Heart left ventricle (tissue), 16 donors: ENCODE measurements around the gene FMO5. TPM values are rescaled to one million over a fixed set of nuclear protein-coding genes. Genes with fewer than 3 reads are reported as not detected.
A peak's percentile ranks its signal among the peaks of the same experiment; 100 is the strongest.

ENCODE experiments used
- ATAC-seq, 4 donors: fragments of 200-7000 bp; cut with Tn5 transposase; one replicate each; pipeline ENCODE4 v1.9.1; 2020 to 2022; ENCODE audit warnings: moderate library complexity in 4 of 4, mild to moderate bottlenecking in 3 of 4, moderate number of reproducible peaks in 1 of 4
- DNase-seq, 5 donors: peaks; one replicate each; pipeline ENCODE4 v3.0.0-alpha.2; 2020
- H3K27ac ChIP-seq, 12 donors: fragments of 200-600 bp; sonication (generic) in 4 of 12; one replicate each; pipeline versions ENCODE4 v1.5.0 to v1.8.0; 2016 to 2022; ENCODE audit warnings: mild to moderate bottlenecking in 2 of 12
- H3K27me3 ChIP-seq, 9 donors: fragments of 200-600 bp; sonication (generic) in 2 of 9; one replicate each; pipeline versions ENCODE4 v1.5.1 to v1.8.0; 2016 to 2022; ENCODE audit warnings: mild to moderate bottlenecking in 3 of 9
- H3K36me3 ChIP-seq, 9 donors: fragments of 200-600 bp; sonication (generic) in 2 of 9; one replicate each; pipeline versions ENCODE4 v1.5.0 to v1.8.0; 2018 to 2022; ENCODE audit warnings: mild to moderate bottlenecking in 2 of 9
- H3K4me1 ChIP-seq, 12 donors: fragments of 200-600 bp; sonication (generic) in 4 of 12; one replicate each; pipeline versions ENCODE4 v1.5.0 to v1.8.0; 2016 to 2022; ENCODE audit warnings: mild to moderate bottlenecking in 3 of 12
- H3K4me3 ChIP-seq, 12 donors: fragments of 200-600 bp; sonication (generic) in 4 of 12; one replicate each; pipeline versions ENCODE4 v1.5.0 to v1.8.0; 2017 to 2022; ENCODE audit warnings: mild to moderate bottlenecking in 9 of 12, moderate library complexity in 4 of 12
- H3K9me3 ChIP-seq, 12 donors: fragments of 200-600 bp; sonication (generic) in 4 of 12; one replicate each; pipeline versions ENCODE4 v1.5.0 to v1.8.0; 2016 to 2022; ENCODE audit warnings: mild to moderate bottlenecking in 1 of 12
- POLR2A ChIP-seq, 2 donors: fragments of 450-650 bp; IDR thresholded peaks; one replicate each; pipeline ENCODE4 v1.6.1; 2017; ENCODE audit warnings: antibody characterized with exemption in 2 of 2, mild to moderate bottlenecking in 2 of 2, moderate library complexity in 2 of 2
- WGBS, 4 donors: extraction: QIAGEN DNeasy Blood & Tissue Kit in 2 of 4; methylation state at CpG; one replicate each; pipeline versions ENCODE4 v1.1.5 to v1.1.7; 2013 to 2018; 5-methylcytosine and 5-hydroxymethylcytosine counted together
- intact Hi-C, 10 donors: fragments of 100-400 bp; cut with DNase I; formaldehyde crosslinking; loops; one replicate each; pipeline versions ENCODE4 v1.11.1 to v1.14.2; 2022
- polyA plus RNA-seq, 2 donors: library from polyadenylated mRNA; stranded (reverse); fragments of 200-250 nt; gene quantifications; one replicate each; pipeline ENCODE4 v1.2.3, GENCODE V29; 2013
- total RNA-seq, 9 donors: library from RNA; depleted of rRNA in 2 of 9; stranded (reverse); fragments of >200 nt in 2 of 9; fragmentation: NEBNext Ultra II Directional in 3 of 9; extraction: Animal tissue kit (Norgen Biotek cat#: 25700) in 3 of 9; gene quantifications; one replicate each; pipeline versions ENCODE4 v1.1.0 to v1.2.4, GENCODE V29; 2016 to 2023
- TF ChIP-seq, protein P1 (sequence below), 12 donors: fragments of 200-600 bp; sonication (generic) in 4 of 12; IDR thresholded peaks; one replicate each; pipeline versions ENCODE4 v1.5.0 to v1.8.0; 2018 to 2022; ENCODE audit warnings: antibody characterized with exemption in 12 of 12, mild to moderate bottlenecking in 5 of 12
- donor health status: ischemic (EF 13 %, LVEDD 7.1; RV severe dilation, severe dysfunction).
- donor health status: healthy with polysubstance abuse.
- donor health status: DM: no; HTN: yes; CAD: no.
- donor health status: DM: no; HTN: no; CAD: no.
- donor health status: ischemic (EF 25% LVEDD 6.9; RV normal size, moderate dysfunction).
- donor health status: ischemic (EF 25% LVEDD 5.7; RV mildly dilated, moderate dysfunction).
- donor health status: healthy.
- donor health status: DM: yes; HTN: yes; CAD: no.
- donor health status: ischemic (EF 35%, LVEDD 5.7; RV mildly dilated, moderate dysfunction).
- donor health status: nonischemic (EF 11% LVEDD 7.7; RV severe dilation, severe dysfunction).
- donor health status: DM: yes; HTN: yes; CAD: no.
- donor health status: PGD.
- donor health status: ischemic (EF 29% LVEDD 5.4; RV normal size, mild dysfunction).
- donor health status: nonischemic (EF 23%, LVEDD 6.1; RV moderate dilation, normal function).

The FMO5 gene
- total and polyA plus RNA-seq, 11 donors, result 0.71 to 17.0 (median 1.2) TPM

DNA sequence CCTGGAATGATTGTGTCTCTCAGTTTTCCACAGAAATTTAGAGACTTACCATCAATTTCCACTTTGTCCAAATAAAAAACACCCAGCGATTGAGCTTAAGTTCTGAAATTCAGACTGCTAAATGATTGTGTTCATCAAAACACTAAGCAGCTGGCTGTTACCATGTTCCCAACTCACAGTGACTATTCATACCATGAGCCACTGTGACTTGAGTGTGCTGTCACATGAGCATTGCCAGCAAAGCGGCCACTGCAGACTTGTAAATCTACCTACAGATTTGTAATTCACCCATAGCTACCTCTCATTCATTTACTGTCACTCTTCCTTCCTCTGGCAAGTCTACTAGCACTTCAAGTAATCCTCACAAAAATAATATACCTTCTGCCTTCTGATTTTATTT lies 35.6 kb downstream of the FMO5 start:
- TF ChIP-seq, protein P1, sequence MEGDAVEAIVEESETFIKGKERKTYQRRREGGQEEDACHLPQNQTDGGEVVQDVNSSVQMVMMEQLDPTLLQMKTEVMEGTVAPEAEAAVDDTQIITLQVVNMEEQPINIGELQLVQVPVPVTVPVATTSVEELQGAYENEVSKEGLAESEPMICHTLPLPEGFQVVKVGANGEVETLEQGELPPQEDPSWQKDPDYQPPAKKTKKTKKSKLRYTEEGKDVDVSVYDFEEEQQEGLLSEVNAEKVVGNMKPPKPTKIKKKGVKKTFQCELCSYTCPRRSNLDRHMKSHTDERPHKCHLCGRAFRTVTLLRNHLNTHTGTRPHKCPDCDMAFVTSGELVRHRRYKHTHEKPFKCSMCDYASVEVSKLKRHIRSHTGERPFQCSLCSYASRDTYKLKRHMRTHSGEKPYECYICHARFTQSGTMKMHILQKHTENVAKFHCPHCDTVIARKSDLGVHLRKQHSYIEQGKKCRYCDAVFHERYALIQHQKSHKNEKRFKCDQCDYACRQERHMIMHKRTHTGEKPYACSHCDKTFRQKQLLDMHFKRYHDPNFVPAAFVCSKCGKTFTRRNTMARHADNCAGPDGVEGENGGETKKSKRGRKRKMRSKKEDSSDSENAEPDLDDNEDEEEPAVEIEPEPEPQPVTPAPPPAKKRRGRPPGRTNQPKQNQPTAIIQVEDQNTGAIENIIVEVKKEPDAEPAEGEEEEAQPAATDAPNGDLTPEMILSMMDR (IDR thresholded peaks at IDR 0.05), result no peak
- TF ChIP-seq POLR2A (IDR thresholded peaks at IDR 0.05), result no peak
- no peaks in the 10 kb centered on the region for H3K27me3 ChIP-seq
- H3K27ac ChIP-seq, result no peak overlapping the region
- DNase-seq (no peak), ATAC-seq (no peak)
- H3K9me3 ChIP-seq, result peaks cover 0 to 3% (median 0%) of the 10 kb centered on the region in 12 donors
- H3K36me3 ChIP-seq, result peaks cover 0 to 3% (median 0%) of the 10 kb centered on the region in 9 donors
- WGBS, 4 donors, result 82 to 91% (median 90%) methylated on average over 2 of the region's 2 CpGs
- H3K4me1 ChIP-seq, result no peaks in the 10 kb centered on the region
- no peak overlapping the region for H3K4me3 ChIP-seq
- intact Hi-C loops, result no loop called here

GRCh38 chr1:147185432-147185831 lies 39.7 kb downstream of the FMO5 start:
- no peak overlapping the region for H3K27ac ChIP-seq
- no peak for TF ChIP-seq POLR2A (IDR thresholded peaks at IDR 0.05)
- ATAC-seq, result no peak
- H3K4me1 ChIP-seq, result peaks cover 0 to 5% (median 0%) of the 10 kb centered on the region in 12 donors
- H3K4me3 ChIP-seq, result no peak overlapping the region
- intact Hi-C loops, result no loop called here
- 87 to 96% (median 89%) methylated on average over 2 of the region's 2 CpGs for WGBS, 4 donors
- H3K27me3 ChIP-seq, result no peaks in the 10 kb centered on the region
- peaks cover 0 to 3% (median 0%) of the 10 kb centered on the region in 9 donors for H3K36me3 ChIP-seq
- DNase-seq, result no peak
- no peaks in the 10 kb centered on the region for H3K9me3 ChIP-seq

DNA sequence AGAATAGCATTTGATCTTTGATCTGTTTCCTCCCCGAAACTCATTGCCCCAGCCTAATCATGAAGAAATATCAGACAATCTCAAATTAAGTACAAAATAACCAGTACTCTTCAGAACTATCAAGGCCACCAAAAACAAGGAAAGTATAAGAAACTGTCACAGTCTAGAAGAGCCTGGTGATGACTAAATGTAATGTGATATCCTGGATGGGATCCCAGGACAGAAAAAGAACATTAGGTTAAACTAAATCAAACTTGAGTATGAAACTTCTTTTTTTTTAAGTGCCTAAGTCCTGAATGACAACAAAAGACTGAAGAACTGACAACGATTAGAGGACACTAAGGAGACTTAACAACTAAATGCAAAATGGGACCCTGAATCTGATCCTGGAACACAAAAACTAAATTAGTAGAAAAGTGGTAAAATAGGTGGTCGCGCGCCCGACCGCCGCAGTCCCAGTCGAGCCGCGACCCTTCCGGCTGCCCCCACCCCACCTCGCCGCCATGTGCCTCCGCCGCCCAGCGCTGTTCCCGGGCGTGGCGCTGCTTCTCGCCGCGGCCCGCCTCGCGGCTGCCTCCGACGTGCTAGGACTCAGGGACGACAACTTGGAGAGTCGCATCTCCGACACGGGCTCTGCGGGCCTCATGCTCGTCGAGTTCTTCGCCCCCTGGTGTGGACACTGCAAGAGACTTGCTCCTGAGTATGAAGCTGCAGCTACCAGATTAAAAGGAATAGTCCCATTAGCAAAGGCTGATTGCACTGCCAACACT lies 47.3 kb downstream of the FMO5 start:
- Histone ChIP-seq H3K27ac (peak overlapping the region in 1 of 12 donors; percentile 13), H3K27me3 (no peaks in the 10 kb centered on the region), H3K9me3 (no peaks in the 10 kb centered on the region), H3K36me3 (peaks cover 0 to 21% (median 3%) of the 10 kb centered on the region in 9 donors), H3K4me3 (peak overlapping the region in 5 of 12 donors; percentile 5 to 37 (median 10)), H3K4me1 (peaks cover 0 to 18% (median 11%) of the 10 kb centered on the region in 12 donors)
- 31 to 49% (median 32%) methylated on average over 36 of the region's 36 CpGs for WGBS, 4 donors
- ATAC-seq (peak in 2 of 4 donors; percentile 16 to 59), DNase-seq (peak in 2 of 5 donors; percentile 22 to 61)
- no peak for TF ChIP-seq POLR2A (IDR thresholded peaks at IDR 0.05)
- TF ChIP-seq, protein P1 (IDR thresholded peaks at IDR 0.05), result no peak
- intact Hi-C loops, result loop anchor here in 1 of 10 donors (5.0 to 10.0 kb wide), 2 partner anchors 50 to 367 kb away; partner anchors contain the start of genes BCL9 and FMO5

DNA sequence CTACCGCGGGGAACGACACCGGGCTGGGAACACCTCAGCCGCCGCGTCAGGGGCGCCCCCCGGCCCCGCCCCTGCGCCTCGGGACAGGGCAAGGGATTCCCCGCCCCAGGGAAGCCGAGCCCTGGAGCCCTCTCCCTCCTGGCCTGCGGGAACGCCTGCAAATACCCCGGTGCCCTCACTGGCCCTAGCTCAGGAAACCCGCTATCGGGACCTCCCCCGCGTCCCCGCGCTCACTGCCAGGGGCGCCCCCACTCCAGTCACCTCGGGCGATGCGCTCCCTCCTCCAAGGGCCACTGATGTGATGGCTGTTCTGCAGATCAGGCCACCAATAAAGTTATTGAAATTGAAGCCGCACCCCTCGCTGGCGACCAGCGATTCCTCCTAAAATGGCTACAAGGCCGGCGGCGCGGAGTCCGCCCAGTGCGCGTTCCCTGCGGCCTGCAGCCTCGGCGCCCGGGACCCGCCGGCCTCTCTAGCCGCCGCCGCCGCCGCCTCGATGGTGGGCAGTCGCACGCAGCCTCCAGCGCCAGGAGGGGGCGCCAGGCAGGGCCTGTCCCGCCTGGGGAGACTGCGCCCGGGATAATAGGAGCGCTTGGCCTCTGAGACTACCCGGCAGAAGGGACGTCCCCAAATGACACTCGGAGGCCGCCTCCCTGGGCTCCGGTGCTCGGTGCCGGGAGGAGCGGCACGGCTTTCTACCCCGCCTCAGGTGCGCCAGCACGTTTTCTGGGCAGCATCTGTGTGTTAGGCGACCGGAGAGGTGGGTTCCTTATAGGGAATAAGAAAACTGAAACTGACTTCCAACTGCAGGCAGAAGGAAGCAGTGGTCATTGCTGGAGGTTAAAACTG lies 52.7 kb downstream of the FMO5 start, which contains the start of gene PRKAB2:
Gene PRKAB2 (minus strand): TSS at position 303 of the 849 bp plus-strand sequence. CDS start 326 bp downstream, outside the sequence.
- ATAC-seq, result peak; percentile 91 to 98 (median 96)
- 0 to 1% (median 0%) methylated on average over 32 to 72 of the region's 72 CpGs for WGBS, 4 donors
- intact Hi-C loops, result loop anchor here (1.0 to 10.0 kb wide), 5 partner anchors 50 to 372 kb away; partner anchors contain the start of genes CHD1L (in 10 of the 10), BCL9 (in 1 of the 10) and FMO5 (in 1 of the 10)
- Histone ChIP-seq H3K27ac (peak within 1 kb of the TSS; percentile 81 to 99 (median 94)), H3K27me3 (no peaks in the 10 kb centered on the region), H3K4me3 (peak within 1 kb of the TSS; percentile 69 to 96 (median 88)), H3K4me1 (peaks cover 0 to 56% (median 35%) of the 10 kb centered on the region in 12 donors), H3K36me3 (peaks cover 0 to 22% (median 4%) of the 10 kb centered on the region in 9 donors), H3K9me3 (no peaks in the 10 kb centered on the region)
- peak; percentile 96 to 98 (median 97) for DNase-seq
- TF ChIP-seq, protein P1 (IDR thresholded peaks at IDR 0.05), result peak; percentile 90 to 99 (median 96)
- TF ChIP-seq POLR2A (IDR thresholded peaks at IDR 0.05), result peak; percentile 6 to 50
